ENCODE measurements around the gene UEVLD. TPM values are rescaled to one million over a fixed set of nuclear protein-coding genes. Genes with fewer than 3 reads are reported as not detected.

The UEVLD gene
- total and polyA plus RNA-seq, 8 donors, result 4.9 to 40.6 (median 14.6) TPM

- WGBS, 5 donors, result 84 to 97% (median 95%) methylated on average over 4 of the region's 4 CpGs
- no peaks in the 10 kb centered on the region for H3K9me3 ChIP-seq
- no peaks in the 10 kb centered on the region for H3K27me3 ChIP-seq
- no peak for TF ChIP-seq POLR2AphosphoS5 (IDR thresholded peaks at IDR 0.05)
- no peak for TF ChIP-seq EP300 (IDR thresholded peaks at IDR 0.05)
- no peak for TF ChIP-seq POLR2A (IDR thresholded peaks at IDR 0.05)
- TF ChIP-seq CTCF (IDR thresholded peaks at IDR 0.05), result no peak
- peaks cover 0 to 9% (median 2%) of the 10 kb centered on the region in 4 donors for H3K4me1 ChIP-seq
- H3K36me3 ChIP-seq, result peaks cover 38 to 91% (median 84%) of the 10 kb centered on the region in 4 donors
- H3K4me3 ChIP-seq, result no peak overlapping the region
- no peak for DNase-seq
- no peak overlapping the region for H3K27ac ChIP-seq
- intact Hi-C loops (cut with DNase I; ENCODE audit: low total_unique reads), result no loop called here
Measured at GRCh38 chr11:18612394-18612793, 23.9 kb upstream of the UEVLD start.

GRCh38 chr11:18611196-18611595 lies 22.7 kb upstream of the UEVLD start:
- peaks cover 38 to 97% (median 92%) of the 10 kb centered on the region in 4 donors for H3K36me3 ChIP-seq

GRCh38 chr11:18608376-18608775 lies 19.8 kb upstream of the UEVLD start:
- peak in 1 of 2 donors; percentile 37 for DNase-seq
- H3K36me3 ChIP-seq, result peaks cover 22 to 81% (median 73%) of the 10 kb centered on the region in 4 donors
- TF ChIP-seq CTCF (IDR thresholded peaks at IDR 0.05) (no peak), EP300 (IDR thresholded peaks at IDR 0.05) (no peak), POLR2A (IDR thresholded peaks at IDR 0.05) (no peak)
- no peak overlapping the region for H3K4me3 ChIP-seq
- no peaks in the 10 kb centered on the region for H3K9me3 ChIP-seq
- no peaks in the 10 kb centered on the region for H3K27me3 ChIP-seq
- no peaks in the 10 kb centered on the region for H3K4me1 ChIP-seq
- intact Hi-C loops (cut with DNase I; ENCODE audit: low total_unique reads), result no loop called here
- H3K27ac ChIP-seq, result no peak overlapping the region
- 50 to 61% (median 56%) methylated on average over 3 of the region's 3 CpGs for WGBS, 5 donors

More at GRCh38 chr11:18611196-18611595, 22.7 kb upstream of the UEVLD start:
- H3K27ac ChIP-seq, result no peak overlapping the region
- WGBS, 5 donors, result 86 to 94% (median 92%) methylated on average over 2 of the region's 2 CpGs
- no peak overlapping the region for H3K4me3 ChIP-seq
- no peaks in the 10 kb centered on the region for H3K27me3 ChIP-seq
- H3K9me3 ChIP-seq, result no peaks in the 10 kb centered on the region
- no peak for TF ChIP-seq POLR2A (IDR thresholded peaks at IDR 0.05)
- intact Hi-C loops (cut with DNase I; ENCODE audit: low total_unique reads), result no loop called here
- H3K4me1 ChIP-seq, result peaks cover 0 to 4% (median 0%) of the 10 kb centered on the region in 4 donors
- no peak for DNase-seq

DNA sequence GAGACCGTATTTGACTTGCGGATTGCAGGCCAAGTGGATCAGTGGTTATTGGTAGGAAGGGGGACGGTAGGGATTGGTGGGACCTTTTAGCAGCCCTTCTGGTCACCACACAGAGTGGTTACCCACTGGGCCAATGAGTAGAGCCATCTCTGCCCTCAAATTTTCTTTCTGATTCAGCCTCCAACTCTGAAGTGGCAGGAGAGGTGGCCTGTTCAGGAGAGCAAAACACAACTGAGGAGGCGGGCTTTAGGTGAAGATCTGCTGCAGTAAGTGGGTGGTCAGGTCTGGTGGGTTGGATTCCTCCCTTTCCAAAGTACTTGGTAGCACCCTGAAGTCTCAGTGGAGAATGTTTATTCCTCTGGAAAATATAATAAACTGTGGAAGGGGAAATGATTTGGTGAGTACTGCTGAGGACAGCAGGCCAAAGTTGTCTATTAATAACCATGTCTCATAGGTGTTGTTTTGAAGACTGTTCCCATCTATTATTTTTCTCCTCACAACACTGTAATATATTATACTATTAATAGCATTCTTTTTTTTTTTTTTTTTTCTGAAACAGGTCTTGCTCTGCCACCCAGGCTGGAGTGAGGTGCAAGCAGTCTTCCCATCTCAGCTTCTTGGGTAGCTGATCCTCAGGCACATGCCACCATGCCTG lies 12.5 kb upstream of the UEVLD start:
- DNase-seq, result no peak
- TF ChIP-seq CTCF (IDR thresholded peaks at IDR 0.05) (no peak), POLR2A (IDR thresholded peaks at IDR 0.05) (no peak), POLR2AphosphoS5 (IDR thresholded peaks at IDR 0.05) (no peak)
- Histone ChIP-seq H3K27ac (no peak overlapping the region), H3K36me3 (peaks cover 7 to 20% (median 14%) of the 10 kb centered on the region in 4 donors), H3K27me3 (no peaks in the 10 kb centered on the region), H3K9me3 (no peaks in the 10 kb centered on the region), H3K4me1 (no peaks in the 10 kb centered on the region), H3K4me3 (no peak overlapping the region)
- intact Hi-C loops (cut with DNase I; ENCODE audit: low total_unique reads), result no loop called here
- whole genome bisulfite sequencing, 5 donors, result 91 to 97% (median 95%) methylated on average over 4 of the region's 4 CpGs

GRCh38 chr11:18599739-18600230 lies 11.3 kb upstream of the UEVLD start, which contains the start of gene MISFA:
MISFA (plus strand) TSS chr11:18599789; CDS start chr11:18599929, 140 bp downstream.
- no peaks in the 10 kb centered on the region for H3K27me3 ChIP-seq
- 81 to 94% (median 86%) methylated on average over 7 of the region's 7 CpGs for WGBS, 5 donors

More at GRCh38 chr11:18599739-18600230, 11.3 kb upstream of the UEVLD start, which contains the start of gene MISFA:
- H3K27ac ChIP-seq, result no peak within 1 kb of the TSS
- H3K4me3 ChIP-seq, result no peak within 1 kb of the TSS
- H3K36me3 ChIP-seq, result peaks cover 11 to 22% (median 15%) of the 10 kb centered on the region in 4 donors
- intact Hi-C loops (cut with DNase I; ENCODE audit: low total_unique reads), result no loop called here
- H3K4me1 ChIP-seq, result no peaks in the 10 kb centered on the region
- H3K9me3 ChIP-seq, result no peaks in the 10 kb centered on the region
- no peak for DNase-seq
- TF ChIP-seq EP300 (IDR thresholded peaks at IDR 0.05), result no peak
- no peak for TF ChIP-seq POLR2AphosphoS5 (IDR thresholded peaks at IDR 0.05)
- TF ChIP-seq CTCF (IDR thresholded peaks at IDR 0.05), result no peak
- no peak for TF ChIP-seq POLR2A (IDR thresholded peaks at IDR 0.05)
